ENCODE data around the gene DYNAP.

DYNAP gene
- total RNA-seq: 0 to 0.07 (median 0) reads per million in 18 experiments

DNA sequence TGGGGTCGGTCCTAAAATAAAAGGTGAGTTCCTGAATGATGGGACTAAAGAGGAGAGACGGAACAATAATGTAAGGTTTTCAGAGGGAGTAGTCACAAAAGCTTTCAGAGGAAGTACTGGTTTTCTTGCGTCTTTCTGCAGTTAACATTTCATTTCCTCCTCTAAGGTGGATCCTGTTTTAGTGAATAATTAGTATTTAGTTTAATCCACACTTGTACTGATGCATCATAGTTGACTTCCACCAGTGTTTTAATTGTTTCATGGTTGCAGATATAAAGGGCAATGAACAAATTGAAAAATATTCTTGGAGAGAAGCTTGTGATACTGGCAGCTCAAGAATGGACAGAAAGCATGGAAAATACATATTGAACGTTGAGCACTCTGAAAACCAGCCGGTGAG, at the start of gene DYNAP:
Gene DYNAP (plus strand): TSS at position 301 of the 400 bp plus-strand sequence. CDS start 38 bp downstream, at position 339.
- DNase-seq: no peak

- DNase-seq: no peak
These were observed 39.5 kb upstream of the DYNAP start for GRCh38 chr18:54551590-54551989.

- DNase-seq: no peak
These were observed 35.8 kb upstream of the DYNAP start for GRCh38 chr18:54555286-54555685.

- no peak for DNase-seq
These were observed 35.0 kb upstream of the DYNAP start for GRCh38 chr18:54555996-54556395.

DNA sequence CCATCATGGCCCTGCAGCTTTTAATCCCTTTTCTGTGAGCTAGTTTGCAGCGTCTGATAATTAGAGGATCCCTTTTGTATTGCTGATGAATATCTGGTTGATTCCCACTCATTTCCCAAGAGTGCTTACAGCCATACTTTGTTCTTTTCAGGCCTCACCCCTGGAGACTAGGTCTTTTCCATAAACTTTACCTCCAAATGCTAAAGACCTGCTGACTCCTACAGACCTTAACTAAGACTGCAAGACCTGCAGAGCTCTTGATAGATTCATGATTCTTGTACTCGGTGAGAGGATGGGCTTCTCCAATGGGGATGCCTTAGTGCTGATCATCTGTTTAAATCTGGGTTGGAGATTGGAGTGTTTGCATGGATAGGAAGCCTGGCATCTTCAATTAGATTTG, 33.1 kb upstream of the DYNAP start:
- no peak for DNase-seq

GRCh38 chr18:54558609-54559585, 32.1 kb upstream of the DYNAP start:
- DNase-seq: peak; percentile 3 to 21

DNA sequence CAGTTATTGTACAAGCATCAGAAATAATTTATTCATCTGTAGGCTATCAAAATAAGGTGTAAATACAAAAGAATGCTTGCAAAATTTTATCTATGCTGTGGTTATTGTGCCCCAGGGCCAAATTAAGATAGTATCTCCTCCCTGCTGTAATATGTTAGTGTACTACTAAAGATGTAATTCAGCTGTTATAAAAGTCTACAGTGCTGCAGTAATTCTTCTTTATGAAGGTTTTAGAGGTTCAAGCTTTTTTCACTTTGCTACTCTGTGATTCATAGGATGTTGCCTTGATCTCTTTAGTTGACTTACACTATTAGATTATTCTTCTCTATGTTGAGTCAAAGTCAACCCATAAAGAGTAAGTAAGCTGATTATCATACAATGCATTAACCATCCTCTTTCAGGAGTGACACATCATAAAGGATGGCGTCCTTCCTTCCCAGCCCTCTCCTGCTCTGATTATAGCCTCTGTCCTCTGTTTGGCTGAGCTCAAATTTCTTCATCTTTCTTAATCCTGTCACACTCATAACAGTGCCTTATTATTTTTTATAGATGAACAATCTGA, 29.3 kb upstream of the DYNAP start:
- no peak for DNase-seq

- DNase-seq: no peak
These were observed 10.8 kb upstream of the DYNAP start for GRCh38 chr18:54580202-54580729.

- no peak for DNase-seq
These were observed 7.0 kb upstream of the DYNAP start for GRCh38 chr18:54584065-54584464.

GRCh38 chr18:54585743-54586142, 5.3 kb upstream of the DYNAP start:
- no peak for DNase-seq

- DNase-seq: no peak
These were observed 13.2 kb downstream of the DYNAP start for GRCh38 chr18:54604211-54604610.

DNA sequence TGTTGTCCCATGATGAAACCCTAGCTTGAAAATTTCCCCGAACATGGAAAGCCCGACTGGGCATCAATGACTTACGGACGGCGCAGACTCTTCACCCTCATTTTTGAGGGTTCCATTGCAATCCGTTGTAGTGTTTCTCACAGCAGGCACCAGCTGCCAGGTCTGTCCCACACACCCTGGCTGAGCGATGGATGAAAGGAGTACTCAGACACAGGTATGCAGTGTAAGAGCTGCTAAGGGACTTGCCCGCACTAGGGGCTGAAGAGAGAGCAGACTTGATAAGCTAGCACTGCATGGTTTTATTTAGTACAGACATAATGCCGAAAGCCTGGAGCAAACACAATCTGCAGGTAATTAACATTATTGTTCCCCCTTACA, 15.8 kb downstream of the DYNAP start:
- no peak for DNase-seq

GRCh38 chr18:54607213-54608027, 16.4 kb downstream of the DYNAP start:
- DNase-seq: peak in 1 of 2 donors; percentile 8

DNA sequence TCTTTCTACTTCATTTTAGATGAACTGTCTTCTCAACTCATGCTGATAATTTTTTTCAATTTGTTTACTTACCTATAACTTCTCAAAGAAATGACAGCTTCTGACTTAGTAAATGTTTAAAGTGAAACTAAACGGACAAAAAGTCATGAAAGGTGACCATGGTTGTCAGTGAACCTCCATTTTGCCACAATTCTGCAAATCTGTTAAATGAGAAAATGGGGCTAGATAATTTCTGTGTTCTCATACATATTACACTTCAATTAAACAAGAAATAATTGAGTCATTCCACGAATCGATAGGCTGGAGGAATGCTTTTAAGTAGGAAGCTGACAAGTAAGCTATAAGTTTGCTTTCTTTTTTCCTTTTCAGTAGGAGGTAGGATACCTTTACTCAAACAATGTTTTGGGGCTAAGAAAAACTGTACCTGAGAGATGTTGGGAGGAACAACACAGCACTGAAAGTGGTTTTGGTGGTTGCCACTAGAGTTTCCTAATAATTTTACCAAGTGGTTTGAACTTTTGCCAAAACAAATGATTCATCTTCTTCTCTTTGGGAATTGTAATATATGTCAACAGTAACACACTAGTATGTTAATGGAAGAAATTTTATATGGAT, 17.1 kb downstream of the DYNAP start:
- DNase-seq: no peak

DNA sequence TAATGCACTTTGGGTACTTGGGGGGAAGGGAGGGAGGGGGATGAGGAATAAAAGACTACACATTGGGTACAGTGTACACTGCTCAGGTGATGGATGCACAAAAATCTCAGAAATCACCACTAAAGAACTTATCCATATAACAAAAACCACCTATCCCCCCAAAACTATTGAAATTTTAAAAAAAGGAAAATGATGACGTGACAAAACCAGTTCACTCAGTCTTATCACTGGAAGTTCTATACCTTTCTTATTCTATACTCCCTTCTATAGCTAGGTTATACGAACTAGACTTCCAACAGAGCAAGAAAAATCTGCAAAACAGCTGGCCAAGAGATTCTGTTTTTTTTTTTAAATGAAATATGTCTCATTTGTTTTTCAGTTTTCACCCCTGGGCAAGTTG, 20.8 kb downstream of the DYNAP start:
- no peak for DNase-seq

- DNase-seq: no peak
These were observed 21.2 kb downstream of the DYNAP start for GRCh38 chr18:54612237-54612636.

DNA sequence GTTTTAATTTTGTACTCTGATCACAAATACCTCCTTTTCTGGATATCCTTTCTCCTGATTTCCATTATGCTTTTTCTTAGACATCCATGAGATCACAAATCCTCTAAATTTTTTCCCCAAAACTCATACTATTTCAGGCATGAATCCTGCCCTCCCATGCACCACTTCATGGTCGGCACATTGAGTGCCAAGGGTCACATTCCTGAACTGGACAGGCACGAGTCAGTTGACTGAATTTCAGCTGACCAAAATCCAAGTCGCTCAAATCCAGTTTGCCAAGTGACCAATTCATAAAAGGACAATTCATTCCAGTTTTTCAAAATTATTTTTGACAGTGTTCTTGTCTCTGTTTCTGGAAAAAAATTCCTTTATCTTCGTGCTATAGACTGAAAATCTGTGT, 22.1 kb downstream of the DYNAP start:
- no peak for DNase-seq

- no peak for DNase-seq
These were observed 25.3 kb downstream of the DYNAP start for GRCh38 chr18:54616220-54616848.

- no peak for DNase-seq
These were observed 31.0 kb downstream of the DYNAP start for GRCh38 chr18:54622084-54622483.

DNA sequence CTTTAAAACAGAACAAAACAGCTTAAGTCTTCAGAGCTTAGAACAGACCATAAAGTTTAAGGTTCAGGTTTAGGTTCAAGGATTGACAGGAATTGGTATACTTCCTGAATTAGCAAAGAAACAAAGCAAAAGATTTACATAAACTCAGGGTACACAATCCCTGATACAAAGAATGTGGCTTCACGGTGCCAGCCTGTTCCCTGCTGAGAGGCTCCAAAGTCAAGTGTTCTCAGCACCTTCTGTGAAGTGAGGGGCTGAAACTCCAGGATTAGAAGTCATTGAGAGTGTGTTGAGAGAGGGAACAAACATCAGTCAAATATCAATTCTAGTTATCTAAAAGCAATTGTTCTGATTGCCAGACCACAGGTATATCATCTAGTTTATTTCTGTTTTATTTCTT, 35.7 kb downstream of the DYNAP start:
- no peak for DNase-seq

DNA sequence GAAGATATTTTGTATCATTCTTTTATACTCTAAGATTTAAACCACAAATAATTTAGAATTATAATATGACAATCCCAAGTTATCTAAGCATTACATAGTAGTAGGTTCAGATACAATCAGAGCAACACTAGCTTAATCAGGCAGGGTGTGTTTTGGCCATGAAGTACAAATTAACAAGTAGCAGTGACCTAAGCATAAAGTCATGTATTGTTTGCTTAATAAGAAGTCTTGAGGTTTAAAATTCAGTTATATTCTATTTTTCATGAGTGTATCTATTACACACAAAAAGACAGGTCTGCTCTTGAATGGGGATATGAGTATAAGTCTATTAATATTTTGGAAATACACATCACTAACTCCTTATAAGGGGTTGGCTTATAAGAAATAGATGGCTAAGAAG, 39.9 kb downstream of the DYNAP start:
- DNase-seq: no peak

DNA sequence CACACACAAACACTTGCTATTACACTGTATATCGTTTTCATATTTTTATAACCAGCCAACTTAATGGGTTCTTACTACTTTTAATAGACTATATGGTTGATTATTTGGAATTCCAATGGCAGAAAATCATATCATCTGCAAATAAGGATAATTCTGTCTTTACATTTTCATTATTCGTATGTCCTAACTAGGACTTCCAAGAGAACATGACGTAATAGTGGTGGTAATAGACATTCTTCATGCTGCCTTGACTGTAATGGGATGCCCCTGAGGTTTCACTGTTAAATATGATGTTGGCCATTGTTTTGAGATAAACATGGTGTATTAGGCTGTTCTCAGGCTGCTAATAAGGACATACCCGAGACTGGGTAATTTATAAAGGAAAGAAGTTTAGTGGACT, 45.2 kb downstream of the DYNAP start:
- DNase-seq: no peak

Measured in inflammatory macrophage (primary cell).